GM12872 (cell line): ENCODE results near the gene ABCB8.

Source experiments
- CTCF ChIP-seq: IDR thresholded peaks from 3 replicates; pipeline ENCODE4 v1.5.1; 2011; ENCODE audit warnings: low read depth, mild to moderate bottlenecking, low read length, moderate library complexity; ENCODE audit not compliant: insufficient read depth

Gene ABCB8

GRCh38 chr7:151045262-151045661, 17.0 kb downstream of the ABCB8 start:
- TF ChIP-seq CTCF: no peak

GRCh38 chr7:151045967-151046366, 17.7 kb downstream of the ABCB8 start:
- TF ChIP-seq CTCF: no peak

- TF ChIP-seq CTCF: no peak
Observed at GRCh38 chr7:151046603-151047573, 18.6 kb downstream of the ABCB8 start.

- TF ChIP-seq CTCF: no peak
Observed at GRCh38 chr7:151047976-151048815, 19.9 kb downstream of the ABCB8 start, which contains the start of gene ASIC3. TSS of gene ASIC3 (plus strand) at chr7:151048531. CDS start at chr7:151048886, 355 bp downstream.

DNA sequence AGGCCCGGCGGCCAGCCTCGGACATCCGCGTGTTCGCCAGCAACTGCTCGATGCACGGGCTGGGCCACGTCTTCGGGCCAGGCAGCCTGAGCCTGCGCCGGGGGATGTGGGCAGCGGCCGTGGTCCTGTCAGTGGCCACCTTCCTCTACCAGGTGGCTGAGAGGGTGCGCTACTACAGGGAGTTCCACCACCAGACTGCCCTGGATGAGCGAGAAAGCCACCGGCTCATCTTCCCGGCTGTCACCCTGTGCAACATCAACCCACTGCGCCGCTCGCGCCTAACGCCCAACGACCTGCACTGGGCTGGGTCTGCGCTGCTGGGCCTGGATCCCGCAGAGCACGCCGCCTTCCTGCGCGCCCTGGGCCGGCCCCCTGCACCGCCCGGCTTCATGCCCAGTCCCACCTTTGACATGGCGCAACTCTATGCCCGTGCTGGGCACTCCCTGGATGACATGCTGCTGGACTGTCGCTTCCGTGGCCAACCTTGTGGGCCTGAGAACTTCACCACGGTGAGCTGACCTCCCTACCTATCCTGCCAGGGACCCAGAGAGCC, 20.7 kb downstream of the ABCB8 start:
- TF ChIP-seq CTCF: no peak

DNA sequence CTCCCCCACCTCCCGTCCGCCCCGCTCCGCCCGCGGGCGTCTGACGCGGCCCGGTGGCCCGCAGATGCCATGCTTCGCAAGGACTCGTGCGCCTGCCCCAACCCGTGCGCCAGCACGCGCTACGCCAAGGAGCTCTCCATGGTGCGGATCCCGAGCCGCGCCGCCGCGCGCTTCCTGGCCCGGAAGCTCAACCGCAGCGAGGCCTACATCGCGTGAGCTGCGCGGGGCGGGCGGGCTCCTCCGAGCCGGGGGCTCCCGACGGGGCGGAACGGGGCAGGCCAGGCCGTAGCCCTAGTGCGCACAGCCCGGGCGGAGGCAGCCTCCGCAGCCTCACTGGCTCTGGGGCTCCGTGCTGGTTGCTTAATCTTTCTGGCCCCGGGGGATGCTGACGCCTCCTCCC, 22.9 kb downstream of the ABCB8 start:
- TF ChIP-seq CTCF: no peak

- no peak for TF ChIP-seq CTCF
Observed at GRCh38 chr7:151053096-151053495, 24.8 kb downstream of the ABCB8 start.
